ENCODE results near the gene IFNGR2.

IFNGR2 gene

GRCh38 chr21:33433001-33433400 is 29.8 kb downstream of the IFNGR2 start:
- no peak overlapping the region for H2AFZ ChIP-seq (ENCODE audit: low read length)
- H3K27me3 ChIP-seq (ENCODE audit: control insufficient read depth in 3 of 3, insufficient read depth in 3 of 3, low read depth in 1 of 3, low read length in 3 of 3), result no peaks in the 10 kb centered on the region
- H3K4me1 ChIP-seq (ENCODE audit: control insufficient read depth in 2 of 2, insufficient read depth in 1 of 2, low read depth in 1 of 2, low read length in 2 of 2), result peaks cover 0 to 7% of the 10 kb centered on the region in 2 donors
- peaks cover 46 to 94% of the 10 kb centered on the region in 2 donors for H3K36me3 ChIP-seq (replicated peaks in 1 of 2; ENCODE audit: control insufficient read depth in 2 of 2, insufficient read depth in 2 of 2, low read length in 2 of 2)
- H3K9me3 ChIP-seq (replicated peaks in 1 of 2; ENCODE audit: control insufficient read depth in 2 of 2, insufficient read depth in 1 of 2, low read depth in 1 of 2, low read length in 2 of 2), result peaks cover 0 to 2% of the 10 kb centered on the region in 2 donors
- no peak overlapping the region for H3K9ac ChIP-seq (ENCODE audit: low read depth, low read length, poor library complexity)
- no peaks in the 10 kb centered on the region for H3K79me1 ChIP-seq (ENCODE audit: low read depth, low read length)
- no peak overlapping the region for H3K23ac ChIP-seq (ENCODE audit: low read depth, low read length, poor library complexity)
- no peak overlapping the region for H3K18ac ChIP-seq (ENCODE audit: low read length)
- no CpG with 5 or more reads among the region's 8 CpGs for WGBS, 2 donors (ENCODE audit: extremely low coverage in 2 of 2, insufficient read length in 2 of 2, insufficient replicate concordance in 1 of 2)
- no peak overlapping the region for H3K27ac ChIP-seq (replicated peaks; ENCODE audit: low read length)
- H2BK5ac ChIP-seq (ENCODE audit: low read length), result no peak overlapping the region
- H3K14ac ChIP-seq (ENCODE audit: low read length), result no peak overlapping the region
- no peak overlapping the region for H4K8ac ChIP-seq (ENCODE audit: low read depth, low read length)
- no peak overlapping the region for H2BK15ac ChIP-seq (ENCODE audit: low read length)
- no peak overlapping the region for H3K4me3 ChIP-seq (ENCODE audit: low read length in 2 of 2)
- no peak overlapping the region for H3K4me2 ChIP-seq (ENCODE audit: insufficient read depth, low read length, poor library complexity, severe bottlenecking)
- no peak for DNase-seq (ENCODE audit: low spot score)
- no peak overlapping the region for H2BK12ac ChIP-seq (ENCODE audit: low read length)
- no peak overlapping the region for H4K91ac ChIP-seq (ENCODE audit: low read depth, low read length, poor library complexity)
- H2BK120ac ChIP-seq (ENCODE audit: low read depth, low read length), result no peak overlapping the region
- no peak overlapping the region for H3K4ac ChIP-seq (ENCODE audit: low read length)
- H2AK5ac ChIP-seq (ENCODE audit: low read depth, low read length), result no peak overlapping the region

- no peak overlapping the region for H3K27ac ChIP-seq (replicated peaks; ENCODE audit: low read length)
- 100% methylated on average over 1 of the region's 8 CpGs; no CpG with 5 or more reads in 1 of the 2 donors for WGBS, 2 donors (ENCODE audit: extremely low coverage in 2 of 2, insufficient read length in 2 of 2, insufficient replicate concordance in 1 of 2)
- no peak for DNase-seq (ENCODE audit: low spot score)
Measured at GRCh38 chr21:33433425-33434114, 30.4 kb downstream of the IFNGR2 start.

GRCh38 chr21:33434770-33435360 is 31.7 kb downstream of the IFNGR2 start:
- H3K4me1 ChIP-seq (ENCODE audit: control insufficient read depth in 2 of 2, insufficient read depth in 1 of 2, low read depth in 1 of 2, low read length in 2 of 2), result peaks cover 0 to 7% of the 10 kb centered on the region in 2 donors
- no peak overlapping the region for H3K14ac ChIP-seq (ENCODE audit: low read length)
- H2BK120ac ChIP-seq (ENCODE audit: low read depth, low read length), result no peak overlapping the region
- H3K4me3 ChIP-seq (ENCODE audit: low read length in 2 of 2), result no peak overlapping the region
- no peak overlapping the region for H4K8ac ChIP-seq (ENCODE audit: low read depth, low read length)
- no peak overlapping the region for H2BK15ac ChIP-seq (ENCODE audit: low read length)
- no peak overlapping the region for H3K23ac ChIP-seq (ENCODE audit: low read depth, low read length, poor library complexity)
- no peak overlapping the region for H3K27ac ChIP-seq (replicated peaks; ENCODE audit: low read length)
- no peak overlapping the region for H2BK12ac ChIP-seq (ENCODE audit: low read length)
- no CpG with 5 or more reads among the region's 5 CpGs for WGBS, 2 donors (ENCODE audit: extremely low coverage in 2 of 2, insufficient read length in 2 of 2, insufficient replicate concordance in 1 of 2)
- H3K4ac ChIP-seq (ENCODE audit: low read length), result no peak overlapping the region
- H3K4me2 ChIP-seq (ENCODE audit: insufficient read depth, low read length, poor library complexity, severe bottlenecking), result no peak overlapping the region
- no peak overlapping the region for H2AK5ac ChIP-seq (ENCODE audit: low read depth, low read length)
- H3K27me3 ChIP-seq (ENCODE audit: control insufficient read depth in 3 of 3, insufficient read depth in 3 of 3, low read depth in 1 of 3, low read length in 3 of 3), result no peaks in the 10 kb centered on the region
- H2AFZ ChIP-seq (ENCODE audit: low read length), result no peak overlapping the region
- H4K91ac ChIP-seq (ENCODE audit: low read depth, low read length, poor library complexity), result no peak overlapping the region
- H3K79me1 ChIP-seq (ENCODE audit: low read depth, low read length), result no peaks in the 10 kb centered on the region
- H3K9ac ChIP-seq (ENCODE audit: low read depth, low read length, poor library complexity), result no peak overlapping the region
- no peak for DNase-seq (ENCODE audit: low spot score)
- H3K18ac ChIP-seq (ENCODE audit: low read length), result no peak overlapping the region
- H3K36me3 ChIP-seq (replicated peaks in 1 of 2; ENCODE audit: control insufficient read depth in 2 of 2, insufficient read depth in 2 of 2, low read length in 2 of 2), result peaks cover 36 to 85% of the 10 kb centered on the region in 2 donors
- no peak overlapping the region for H2BK5ac ChIP-seq (ENCODE audit: low read length)
- peaks cover 0 to 2% of the 10 kb centered on the region in 2 donors for H3K9me3 ChIP-seq (replicated peaks in 1 of 2; ENCODE audit: control insufficient read depth in 2 of 2, insufficient read depth in 1 of 2, low read depth in 1 of 2, low read length in 2 of 2)

More at GRCh38 chr21:33433425-33434114, 30.4 kb downstream of the IFNGR2 start:
- Histone ChIP-seq H2BK120ac (ENCODE audit: low read depth, low read length) (no peak overlapping the region), H3K23ac (ENCODE audit: low read depth, low read length, poor library complexity) (no peak overlapping the region), H3K18ac (ENCODE audit: low read length) (no peak overlapping the region), H3K4me2 (ENCODE audit: insufficient read depth, low read length, poor library complexity, severe bottlenecking) (no peak overlapping the region), H3K79me1 (ENCODE audit: low read depth, low read length) (no peaks in the 10 kb centered on the region), H3K36me3 (replicated peaks in 1 of 2; ENCODE audit: control insufficient read depth in 2 of 2, insufficient read depth in 2 of 2, low read length in 2 of 2) (peaks cover 44 to 93% of the 10 kb centered on the region in 2 donors), H3K9me3 (replicated peaks in 1 of 2; ENCODE audit: control insufficient read depth in 2 of 2, insufficient read depth in 1 of 2, low read depth in 1 of 2, low read length in 2 of 2) (peaks cover 0 to 2% of the 10 kb centered on the region in 2 donors), H2AFZ (ENCODE audit: low read length) (no peak overlapping the region), H3K14ac (ENCODE audit: low read length) (no peak overlapping the region), H2BK12ac (ENCODE audit: low read length) (no peak overlapping the region), H2BK5ac (ENCODE audit: low read length) (no peak overlapping the region), H3K4me1 (ENCODE audit: control insufficient read depth in 2 of 2, insufficient read depth in 1 of 2, low read depth in 1 of 2, low read length in 2 of 2) (peaks cover 0 to 7% of the 10 kb centered on the region in 2 donors), H4K91ac (ENCODE audit: low read depth, low read length, poor library complexity) (no peak overlapping the region), H3K27me3 (ENCODE audit: control insufficient read depth in 3 of 3, insufficient read depth in 3 of 3, low read depth in 1 of 3, low read length in 3 of 3) (no peaks in the 10 kb centered on the region), H4K8ac (ENCODE audit: low read depth, low read length) (no peak overlapping the region), H2AK5ac (ENCODE audit: low read depth, low read length) (no peak overlapping the region), H2BK15ac (ENCODE audit: low read length) (no peak overlapping the region), H3K4ac (ENCODE audit: low read length) (no peak overlapping the region), H3K4me3 (ENCODE audit: low read length in 2 of 2) (no peak overlapping the region), H3K9ac (ENCODE audit: low read depth, low read length, poor library complexity) (peak overlapping the region; percentile 27)

GRCh38 chr21:33437140-33437539 is 33.9 kb downstream of the IFNGR2 start:
- no peak overlapping the region for H2BK15ac ChIP-seq (ENCODE audit: low read length)
- H3K18ac ChIP-seq (ENCODE audit: low read length), result no peak overlapping the region
- H3K14ac ChIP-seq (ENCODE audit: low read length), result no peak overlapping the region
- DNase-seq (ENCODE audit: low spot score), result no peak
- no peak overlapping the region for H2BK5ac ChIP-seq (ENCODE audit: low read length)
- H3K79me1 ChIP-seq (ENCODE audit: low read depth, low read length), result no peaks in the 10 kb centered on the region
- H2BK120ac ChIP-seq (ENCODE audit: low read depth, low read length), result no peak overlapping the region
- H2BK12ac ChIP-seq (ENCODE audit: low read length), result no peak overlapping the region
- no peak overlapping the region for H3K4me2 ChIP-seq (ENCODE audit: insufficient read depth, low read length, poor library complexity, severe bottlenecking)
- no peak overlapping the region for H3K4ac ChIP-seq (ENCODE audit: low read length)
- peaks cover 29 to 63% of the 10 kb centered on the region in 2 donors for H3K36me3 ChIP-seq (replicated peaks in 1 of 2; ENCODE audit: control insufficient read depth in 2 of 2, insufficient read depth in 2 of 2, low read length in 2 of 2)
- H3K9ac ChIP-seq (ENCODE audit: low read depth, low read length, poor library complexity), result no peak overlapping the region
- H3K27ac ChIP-seq (replicated peaks; ENCODE audit: low read length), result no peak overlapping the region
- no peak overlapping the region for H4K8ac ChIP-seq (ENCODE audit: low read depth, low read length)
- H3K9me3 ChIP-seq (replicated peaks in 1 of 2; ENCODE audit: control insufficient read depth in 2 of 2, insufficient read depth in 1 of 2, low read depth in 1 of 2, low read length in 2 of 2), result no peaks in the 10 kb centered on the region
- no peak overlapping the region for H2AFZ ChIP-seq (ENCODE audit: low read length)
- H3K27me3 ChIP-seq (ENCODE audit: control insufficient read depth in 3 of 3, insufficient read depth in 3 of 3, low read depth in 1 of 3, low read length in 3 of 3), result no peaks in the 10 kb centered on the region
- no peak overlapping the region for H4K91ac ChIP-seq (ENCODE audit: low read depth, low read length, poor library complexity)
- no peak overlapping the region for H3K23ac ChIP-seq (ENCODE audit: low read depth, low read length, poor library complexity)
- peaks cover 0 to 7% of the 10 kb centered on the region in 2 donors for H3K4me1 ChIP-seq (ENCODE audit: control insufficient read depth in 2 of 2, insufficient read depth in 1 of 2, low read depth in 1 of 2, low read length in 2 of 2)
- no peak overlapping the region for H3K4me3 ChIP-seq (ENCODE audit: low read length in 2 of 2)
- no peak overlapping the region for H2AK5ac ChIP-seq (ENCODE audit: low read depth, low read length)
- WGBS, 2 donors (ENCODE audit: extremely low coverage in 2 of 2, insufficient read length in 2 of 2, insufficient replicate concordance in 1 of 2), result no CpG with 5 or more reads among the region's 6 CpGs
